ENCODE data around the gene SERPINB6. TPM values are rescaled to one million over a fixed set of nuclear protein-coding genes. Genes with fewer than 3 reads are reported as not detected.

The SERPINB6 gene
- total RNA-seq, 1 experiment from 2014 or later, result 169 TPM

GRCh38 chr6:2921520-2922115, 49.7 kb downstream of the SERPINB6 start:
- no peaks in the 10 kb centered on the region for H4K20me1 ChIP-seq (ENCODE audit: insufficient read depth)
- no peaks in the 10 kb centered on the region for H3K27me3 ChIP-seq (ENCODE audit: insufficient read depth, low read depth)
- H2AFZ ChIP-seq, result no peak overlapping the region
- POLR2A ChIA-PET (ENCODE audit: unreplicated experiment), result no interaction called here
- no peaks in the 10 kb centered on the region for H3F3A ChIP-seq (ENCODE audit: insufficient read depth, low read depth)
- TF ChIP-seq EZH2 (IDR thresholded peaks at IDR 0.05; ENCODE audit: low read depth) (no peak), CTCF (conservative IDR thresholded peaks at IDR 0.05) (no peak)
- H3K4me2 ChIP-seq, result no peak overlapping the region
- H3K36me3 ChIP-seq (ENCODE audit: low read depth), result no peaks in the 10 kb centered on the region
- intact Hi-C loops (cut with micrococcal nuclease; ENCODE audit: unreplicated experiment), result loop anchor here (10.0 kb wide), 1 partner anchor 187 kb away; no protein-coding TSS in a partner anchor
- BruUV-seq (replicated peaks), result no TSS peak
- H3K4me3 ChIP-seq, result no peak overlapping the region
- no peaks in the 10 kb centered on the region for H3K4me1 ChIP-seq (replicated peaks; ENCODE audit: insufficient read depth)
- no peak overlapping the region for H3K27ac ChIP-seq
- H3K9me3 ChIP-seq (ENCODE audit: insufficient read depth, low read depth), result no peaks in the 10 kb centered on the region
- H3K9me2 ChIP-seq (ENCODE audit: insufficient read depth), result no peaks in the 10 kb centered on the region
- H3K79me2 ChIP-seq (ENCODE audit: low read depth), result no peaks in the 10 kb centered on the region
- CTCF ChIA-PET, result no interaction called here
- no peak for DNase-seq

GRCh38 chr6:2920671-2921112, 50.7 kb downstream of the SERPINB6 start:
- Histone ChIP-seq H3F3A (ENCODE audit: insufficient read depth, low read depth) (no peaks in the 10 kb centered on the region), H3K9me2 (ENCODE audit: insufficient read depth) (no peaks in the 10 kb centered on the region), H3K27ac (no peak overlapping the region), H3K4me2 (no peak overlapping the region), H3K4me1 (replicated peaks; ENCODE audit: insufficient read depth) (no peaks in the 10 kb centered on the region), H3K27me3 (ENCODE audit: insufficient read depth, low read depth) (no peaks in the 10 kb centered on the region), H3K9me3 (ENCODE audit: insufficient read depth, low read depth) (no peaks in the 10 kb centered on the region), H3K36me3 (ENCODE audit: low read depth) (no peaks in the 10 kb centered on the region), H3K4me3 (no peak overlapping the region), H2AFZ (no peak overlapping the region), H3K79me2 (ENCODE audit: low read depth) (no peaks in the 10 kb centered on the region), H4K20me1 (ENCODE audit: insufficient read depth) (no peaks in the 10 kb centered on the region)
- POLR2A ChIA-PET (ENCODE audit: unreplicated experiment), result no interaction called here
- CTCF ChIA-PET, result no interaction called here
- BruUV-seq (replicated peaks), result no TSS peak
- DNase-seq, result no peak
- intact Hi-C loops (cut with micrococcal nuclease; ENCODE audit: unreplicated experiment), result loop anchor here (10.0 kb wide), 1 partner anchor 186 kb away; no protein-coding TSS in a partner anchor
- no peak for TF ChIP-seq EZH2 (IDR thresholded peaks at IDR 0.05; ENCODE audit: low read depth)
- no peak for TF ChIP-seq CTCF (conservative IDR thresholded peaks at IDR 0.05)

- Histone ChIP-seq H4K20me1 (ENCODE audit: insufficient read depth) (no peaks in the 10 kb centered on the region), H3K4me1 (replicated peaks; ENCODE audit: insufficient read depth) (no peaks in the 10 kb centered on the region), H2AFZ (no peak overlapping the region), H3K4me2 (no peak overlapping the region), H3K79me2 (ENCODE audit: low read depth) (no peaks in the 10 kb centered on the region), H3F3A (ENCODE audit: insufficient read depth, low read depth) (no peaks in the 10 kb centered on the region), H3K27me3 (ENCODE audit: insufficient read depth, low read depth) (no peaks in the 10 kb centered on the region), H3K4me3 (no peak overlapping the region), H3K27ac (no peak overlapping the region), H3K9me2 (ENCODE audit: insufficient read depth) (no peaks in the 10 kb centered on the region), H3K9me3 (ENCODE audit: insufficient read depth, low read depth) (no peaks in the 10 kb centered on the region), H3K36me3 (ENCODE audit: low read depth) (no peaks in the 10 kb centered on the region)
- TF ChIP-seq CTCF (conservative IDR thresholded peaks at IDR 0.05), result no peak
- TF ChIP-seq EZH2 (IDR thresholded peaks at IDR 0.05; ENCODE audit: low read depth), result no peak
- DNase-seq, result no peak
- ChIA-PET POLR2A (ENCODE audit: unreplicated experiment) (no interaction called here), CTCF (no interaction called here)
- BruUV-seq (replicated peaks), result no TSS peak
- intact Hi-C loops (cut with micrococcal nuclease; ENCODE audit: unreplicated experiment), result loop anchor here (10.0 kb wide), 1 partner anchor 185 kb away; no protein-coding TSS in a partner anchor
Observed at GRCh38 chr6:2919886-2920285, 51.5 kb downstream of the SERPINB6 start.
